NCI-H526 (cell line): Measurements from ENCODE around the gene CDH4.
A peak's percentile ranks its signal among the peaks of the same experiment; 100 is the strongest.

Experiments
- DNase-seq, 2 experiments: peaks; one replicate each; lab custom pipeline; 2025; lab: John Stamatoyannopoulos, UW

CDH4 gene

GRCh38 chr20:61356196-61356595, 104.1 kb downstream of the CDH4 start:
- no peak for DNase-seq

- DNase-seq, result no peak
Measured at GRCh38 chr20:61357119-61357518, 105.1 kb downstream of the CDH4 start.

GRCh38 chr20:61359254-61359653, 107.2 kb downstream of the CDH4 start:
- DNase-seq, result no peak

GRCh38 chr20:61360296-61360695, 108.2 kb downstream of the CDH4 start:
- no peak for DNase-seq

GRCh38 chr20:61360940-61361339, 108.9 kb downstream of the CDH4 start:
- no peak for DNase-seq

GRCh38 chr20:61361501-61361900, 109.4 kb downstream of the CDH4 start:
- DNase-seq, result no peak

- no peak for DNase-seq
Measured at GRCh38 chr20:61364147-61364546, 112.1 kb downstream of the CDH4 start.

GRCh38 chr20:61366914-61367313, 114.9 kb downstream of the CDH4 start:
- DNase-seq, result no peak

GRCh38 chr20:61369731-61370520, 117.9 kb downstream of the CDH4 start:
- peak in 1 of 2 experiments; percentile 10 for DNase-seq

- DNase-seq, result peak in 1 of 2 experiments; percentile 53
Measured at GRCh38 chr20:61370841-61371303, 118.8 kb downstream of the CDH4 start.

- no peak for DNase-seq
Measured at GRCh38 chr20:61371501-61372136, 119.6 kb downstream of the CDH4 start.

GRCh38 chr20:61372137-61373054, 120.3 kb downstream of the CDH4 start:
- no peak for DNase-seq

GRCh38 chr20:61373055-61373399, 121.0 kb downstream of the CDH4 start:
- no peak for DNase-seq

- no peak for DNase-seq
Measured at GRCh38 chr20:61373956-61374545, 122.0 kb downstream of the CDH4 start.

GRCh38 chr20:61376541-61377240, 124.6 kb downstream of the CDH4 start:
- no peak for DNase-seq

GRCh38 chr20:61378694-61379355, 126.8 kb downstream of the CDH4 start:
- no peak for DNase-seq

- peak in 1 of 2 experiments; percentile 25 for DNase-seq
Measured at GRCh38 chr20:61379898-61380544, 128.0 kb downstream of the CDH4 start.

- DNase-seq, result no peak
Measured at GRCh38 chr20:61380545-61380915, 128.5 kb downstream of the CDH4 start.

GRCh38 chr20:61382194-61382593, 130.1 kb downstream of the CDH4 start:
- DNase-seq, result no peak

- DNase-seq, result no peak
Measured at GRCh38 chr20:61385296-61385695, 133.2 kb downstream of the CDH4 start.
